GM23338 (cell line): ENCODE data around the gene S100P.

Experiments
- CREB1 ChIP-seq: fragments of 250-450 bp; sonication (Bioruptor Pico); IDR thresholded peaks from 2 replicates; pipeline ENCODE4 v1.5.0; 2020; ENCODE audit warnings: low read depth, mild to moderate bottlenecking, moderate library complexity
- ETS1 ChIP-seq: IDR thresholded peaks from 2 replicates; pipeline ENCODE4 v1.6.1; 2016; ENCODE audit warnings: antibody characterized with exemption
- EZH2 ChIP-seq: fragments of 200-600 bp; sonication (generic); IDR thresholded peaks from one replicate; pipeline ENCODE4 v1.8.0; 2017; ENCODE audit warnings: antibody characterized with exemption, mild to moderate bottlenecking, low read depth; ENCODE audit not compliant: unreplicated experiment
- EZH2phosphoT487 ChIP-seq: fragments of 200-600 bp; sonication (generic); IDR thresholded peaks from one replicate; pipeline ENCODE4 v1.8.1; 2018; ENCODE audit warnings: antibody characterized with exemption; ENCODE audit not compliant: unreplicated experiment
- JUNB ChIP-seq: IDR thresholded peaks from one replicate; pipeline ENCODE4 v1.6.1; 2016; ENCODE audit warnings: antibody characterized with exemption; ENCODE audit not compliant: unreplicated experiment
- NANOG ChIP-seq: IDR thresholded peaks from 2 replicates; pipeline ENCODE4 v1.6.1; 2016; ENCODE audit warnings: antibody characterized with exemption, borderline replicate concordance
- POLR2AphosphoS5 ChIP-seq: IDR thresholded peaks from 2 replicates; pipeline ENCODE4 v1.6.1; 2016; ENCODE audit warnings: antibody characterized with exemption, low read depth
- REST ChIP-seq: IDR thresholded peaks from one replicate; pipeline ENCODE4 v1.6.1; 2018; ENCODE audit warnings: antibody characterized with exemption; ENCODE audit not compliant: unreplicated experiment
- STAT1 ChIP-seq: IDR thresholded peaks from one replicate; pipeline ENCODE4 v1.6.1; 2016; ENCODE audit warnings: antibody characterized with exemption; ENCODE audit not compliant: unreplicated experiment
- ZNF114 ChIP-seq: fragments of 250-450 bp; sonication (Bioruptor Pico); IDR thresholded peaks from 2 replicates; pipeline ENCODE4 v1.5.0; 2020; ENCODE audit warnings: mild to moderate bottlenecking, moderate library complexity
- TF ChIP-seq, protein P1 (sequence below), 2 experiments: fragments of 200-600 bp in 1 of 2; sonication (generic) in 1 of 2; conservative IDR thresholded peaks; 2 replicates each; pipeline versions ENCODE4 v1.5.1 to v1.6.1; 2016 to 2017; ENCODE audit warnings: antibody characterized with exemption in 2 of 2, low read depth in 2 of 2, mild to moderate bottlenecking in 2 of 2, moderate library complexity in 1 of 2

- TF ChIP-seq POLR2AphosphoS5 (no peak), EZH2 (no peak), REST (no peak), CREB1 (CRISPR knock-in tag) (no peak), EZH2phosphoT487 (no peak), NANOG (no peak), STAT1 (no peak), ETS1 (no peak), ZNF114 (CRISPR knock-in tag) (no peak), JUNB (no peak)
- TF ChIP-seq, protein P1, sequence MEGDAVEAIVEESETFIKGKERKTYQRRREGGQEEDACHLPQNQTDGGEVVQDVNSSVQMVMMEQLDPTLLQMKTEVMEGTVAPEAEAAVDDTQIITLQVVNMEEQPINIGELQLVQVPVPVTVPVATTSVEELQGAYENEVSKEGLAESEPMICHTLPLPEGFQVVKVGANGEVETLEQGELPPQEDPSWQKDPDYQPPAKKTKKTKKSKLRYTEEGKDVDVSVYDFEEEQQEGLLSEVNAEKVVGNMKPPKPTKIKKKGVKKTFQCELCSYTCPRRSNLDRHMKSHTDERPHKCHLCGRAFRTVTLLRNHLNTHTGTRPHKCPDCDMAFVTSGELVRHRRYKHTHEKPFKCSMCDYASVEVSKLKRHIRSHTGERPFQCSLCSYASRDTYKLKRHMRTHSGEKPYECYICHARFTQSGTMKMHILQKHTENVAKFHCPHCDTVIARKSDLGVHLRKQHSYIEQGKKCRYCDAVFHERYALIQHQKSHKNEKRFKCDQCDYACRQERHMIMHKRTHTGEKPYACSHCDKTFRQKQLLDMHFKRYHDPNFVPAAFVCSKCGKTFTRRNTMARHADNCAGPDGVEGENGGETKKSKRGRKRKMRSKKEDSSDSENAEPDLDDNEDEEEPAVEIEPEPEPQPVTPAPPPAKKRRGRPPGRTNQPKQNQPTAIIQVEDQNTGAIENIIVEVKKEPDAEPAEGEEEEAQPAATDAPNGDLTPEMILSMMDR (conservative IDR thresholded peaks at IDR 0.05; ENCODE audit: low read depth in 2 of 2), result no peak
These were observed 38.1 kb downstream of the S100P start for GRCh38 chr4:6731780-6732179.
